Raji (cell line): ENCODE results near the gene SPEG.

Source experiments
- POLR2A ChIP-seq: IDR thresholded peaks from 2 replicates; pipeline ENCODE4 v1.6.1; 2011; ENCODE audit warnings: low read depth, low read length, control low read depth; ENCODE audit not compliant: insufficient read depth

The SPEG gene

GRCh38 chr2:219471476-219472371 is 37.1 kb downstream of the SPEG start:
- no peak for TF ChIP-seq POLR2A

- TF ChIP-seq POLR2A, result no peak
These were observed 38.1 kb downstream of the SPEG start for GRCh38 chr2:219472629-219473187.

- TF ChIP-seq POLR2A, result no peak
These were observed 38.9 kb downstream of the SPEG start for GRCh38 chr2:219473511-219473910.

- TF ChIP-seq POLR2A, result no peak
These were observed 39.8 kb downstream of the SPEG start for GRCh38 chr2:219474285-219475060.

GRCh38 chr2:219475278-219475677 is 40.6 kb downstream of the SPEG start:
- no peak for TF ChIP-seq POLR2A

GRCh38 chr2:219475697-219476651 is 41.3 kb downstream of the SPEG start:
- no peak for TF ChIP-seq POLR2A

- no peak for TF ChIP-seq POLR2A
These were observed 42.1 kb downstream of the SPEG start for GRCh38 chr2:219476652-219477151.

GRCh38 chr2:219477179-219477578 is 42.5 kb downstream of the SPEG start:
- no peak for TF ChIP-seq POLR2A

GRCh38 chr2:219477815-219478214 is 43.2 kb downstream of the SPEG start:
- no peak for TF ChIP-seq POLR2A

GRCh38 chr2:219478916-219479315 is 44.3 kb downstream of the SPEG start:
- no peak for TF ChIP-seq POLR2A

GRCh38 chr2:219480004-219480403 is 45.4 kb downstream of the SPEG start:
- TF ChIP-seq POLR2A, result no peak

GRCh38 chr2:219482674-219483405 is 48.2 kb downstream of the SPEG start:
- TF ChIP-seq POLR2A, result no peak

- no peak for TF ChIP-seq POLR2A
These were observed 49.1 kb downstream of the SPEG start for GRCh38 chr2:219483451-219484342.
